Neural crest cell (in vitro differentiated cells): ENCODE measurements around the gene CDK10. TPM values are rescaled to one million over a fixed set of nuclear protein-coding genes. Genes with fewer than 3 reads are reported as not detected.

ENCODE experiments used
- DNase-seq: peaks from one replicate; pipeline ENCODE4 v3.0.0; 2021; ENCODE audit warnings: low read depth, mixed read lengths, low spot score
- H3K27ac Mint-ChIP-seq: one replicate; pipeline ENCODE4 v1.8.0; 2021; ENCODE audit warnings: mild to moderate bottlenecking, mixed read lengths; ENCODE audit not compliant: unreplicated experiment
- H3K27me3 Mint-ChIP-seq: 2 replicates; pipeline ENCODE4 v1.8.0; 2021; ENCODE audit warnings: low read depth, mild to moderate bottlenecking, mixed read lengths
- H3K36me3 Mint-ChIP-seq: 2 replicates; pipeline ENCODE4 v1.8.0; 2021; ENCODE audit warnings: low read depth, mild to moderate bottlenecking, mixed read lengths
- H3K4me1 Mint-ChIP-seq: 2 replicates; pipeline ENCODE4 v1.8.0; 2021; ENCODE audit warnings: mixed read lengths
- H3K4me3 Mint-ChIP-seq: one replicate; pipeline ENCODE4 v1.8.0; 2021; ENCODE audit warnings: mild to moderate bottlenecking, mixed read lengths
- H3K9me3 Mint-ChIP-seq: 2 replicates; pipeline ENCODE4 v1.8.0; 2021; ENCODE audit warnings: mixed read lengths
- total RNA-seq: library from RNA; stranded (reverse); gene quantifications from 2 replicates; pipeline ENCODE4 v1.2.1, GENCODE V29; 2021
- TF ChIP-seq, protein P1 (sequence below): fragments of 200-600 bp; sonication (generic); conservative IDR thresholded peaks from 2 replicates; pipeline ENCODE4 v1.5.0; 2021; ENCODE audit warnings: antibody characterized with exemption, mild to moderate bottlenecking

The CDK10 gene
- total RNA-seq, 1 donor from 2014 or later, result 127 TPM

DNA sequence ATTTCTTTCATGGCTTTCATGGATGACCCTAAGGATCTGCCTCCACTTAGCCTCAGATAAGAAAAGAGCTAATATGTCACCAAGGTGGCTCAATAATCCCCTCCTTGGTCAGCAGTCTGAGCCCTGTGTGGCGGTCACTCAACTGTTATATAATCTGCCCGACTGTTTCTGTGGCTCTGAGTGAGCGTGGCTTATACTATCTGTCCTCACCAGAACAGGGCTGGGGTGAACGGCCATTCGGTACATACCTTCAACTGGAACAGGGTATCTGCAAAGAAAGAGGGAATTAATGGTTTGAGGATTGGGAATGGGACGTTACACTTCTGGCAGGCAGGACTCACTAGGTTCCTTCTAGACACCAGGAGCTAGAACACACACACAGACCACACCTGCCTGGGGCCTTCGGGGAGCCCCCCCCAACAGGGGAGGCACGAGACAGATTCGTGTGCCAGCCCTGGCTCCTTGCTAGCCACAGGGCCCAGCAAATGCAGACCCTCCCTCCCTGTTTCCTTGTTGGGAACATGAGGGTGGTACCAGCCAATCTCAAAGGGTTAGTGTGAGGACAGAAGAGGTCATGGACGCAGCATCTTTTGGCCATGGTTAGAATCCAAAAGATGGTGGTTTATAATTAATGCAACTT is 32.7 kb upstream of the CDK10 start:
- peaks cover 9% of the 10 kb centered on the region for H3K36me3 Mint-ChIP-seq
- H3K4me3 Mint-ChIP-seq, result peak overlapping the region; percentile 67
- TF ChIP-seq, protein P1, sequence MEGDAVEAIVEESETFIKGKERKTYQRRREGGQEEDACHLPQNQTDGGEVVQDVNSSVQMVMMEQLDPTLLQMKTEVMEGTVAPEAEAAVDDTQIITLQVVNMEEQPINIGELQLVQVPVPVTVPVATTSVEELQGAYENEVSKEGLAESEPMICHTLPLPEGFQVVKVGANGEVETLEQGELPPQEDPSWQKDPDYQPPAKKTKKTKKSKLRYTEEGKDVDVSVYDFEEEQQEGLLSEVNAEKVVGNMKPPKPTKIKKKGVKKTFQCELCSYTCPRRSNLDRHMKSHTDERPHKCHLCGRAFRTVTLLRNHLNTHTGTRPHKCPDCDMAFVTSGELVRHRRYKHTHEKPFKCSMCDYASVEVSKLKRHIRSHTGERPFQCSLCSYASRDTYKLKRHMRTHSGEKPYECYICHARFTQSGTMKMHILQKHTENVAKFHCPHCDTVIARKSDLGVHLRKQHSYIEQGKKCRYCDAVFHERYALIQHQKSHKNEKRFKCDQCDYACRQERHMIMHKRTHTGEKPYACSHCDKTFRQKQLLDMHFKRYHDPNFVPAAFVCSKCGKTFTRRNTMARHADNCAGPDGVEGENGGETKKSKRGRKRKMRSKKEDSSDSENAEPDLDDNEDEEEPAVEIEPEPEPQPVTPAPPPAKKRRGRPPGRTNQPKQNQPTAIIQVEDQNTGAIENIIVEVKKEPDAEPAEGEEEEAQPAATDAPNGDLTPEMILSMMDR, result no peak
- peaks cover 17% of the 10 kb centered on the region for H3K4me1 Mint-ChIP-seq
- no peaks in the 10 kb centered on the region for H3K9me3 Mint-ChIP-seq
- H3K27ac Mint-ChIP-seq, result no peak overlapping the region
- no peak for DNase-seq
- no peaks in the 10 kb centered on the region for H3K27me3 Mint-ChIP-seq

DNA sequence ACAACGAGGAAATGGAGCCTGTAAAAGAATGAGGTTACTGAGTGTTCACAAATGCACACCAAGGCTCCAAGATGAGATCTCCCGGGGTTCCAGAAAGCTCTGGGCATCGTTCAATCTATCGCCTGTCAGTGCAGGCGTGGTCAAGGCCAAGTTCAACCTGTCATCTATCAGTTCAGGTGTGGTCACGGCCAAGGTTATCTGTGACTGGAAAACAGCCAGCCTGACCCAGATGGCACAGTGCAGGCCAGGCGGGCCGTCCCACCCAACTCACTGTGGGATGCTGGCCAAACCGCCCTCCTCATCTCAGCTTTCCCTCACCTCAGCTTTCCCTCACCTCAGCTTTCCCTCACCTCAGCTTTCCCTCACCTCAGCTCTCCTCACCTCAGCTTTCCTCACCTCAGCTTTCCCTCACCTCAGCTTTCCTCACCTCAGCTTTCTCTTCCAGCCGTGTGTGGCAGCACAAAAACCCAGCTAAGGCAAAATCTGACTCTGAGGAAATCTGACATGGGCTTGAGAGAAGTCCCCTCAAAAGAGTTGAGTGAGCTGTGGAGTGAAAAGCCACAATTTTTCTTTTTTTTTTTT is 31.3 kb upstream of the CDK10 start:
- Mint-ChIP-seq H3K4me1 (peaks cover 19% of the 10 kb centered on the region), H3K36me3 (peaks cover 11% of the 10 kb centered on the region), H3K27ac (no peak overlapping the region), H3K9me3 (no peaks in the 10 kb centered on the region), H3K4me3 (peak overlapping the region; percentile 82), H3K27me3 (no peaks in the 10 kb centered on the region)
- TF ChIP-seq, protein P1, result no peak
- no peak for DNase-seq

DNA sequence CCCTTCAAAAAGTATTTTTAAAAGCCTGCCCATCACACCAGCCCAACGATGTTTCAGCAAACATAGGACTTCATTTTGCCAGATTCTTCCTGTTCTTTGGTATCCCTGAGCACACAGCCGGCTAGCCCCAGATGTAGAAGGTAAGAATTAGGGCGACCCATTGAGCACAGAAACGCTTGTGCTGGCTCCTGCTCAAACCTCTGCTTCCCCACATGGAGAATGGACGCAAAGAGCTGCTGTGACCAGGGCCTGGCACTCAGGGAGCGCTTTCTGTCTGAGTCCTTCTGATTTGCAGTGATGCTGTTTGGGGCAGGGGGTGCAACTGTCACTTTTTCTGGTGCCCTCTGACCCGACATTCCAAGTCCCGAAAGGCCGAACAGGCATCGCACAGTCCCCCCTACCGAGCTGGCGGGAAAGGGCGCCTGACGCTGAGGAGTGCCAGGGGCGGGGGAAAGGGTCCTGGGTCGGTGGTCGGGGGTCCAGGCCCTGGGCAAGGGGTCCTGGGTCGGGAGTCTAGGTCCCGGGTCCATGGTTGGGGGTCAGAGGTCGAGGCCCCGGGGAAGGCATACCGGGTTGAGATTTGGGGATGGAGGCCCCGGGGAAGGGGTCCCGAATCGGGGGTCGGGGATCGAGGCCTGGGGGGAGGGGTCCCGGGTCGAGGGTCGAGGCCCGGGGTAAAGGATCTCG is 29.9 kb upstream of the CDK10 start:
- peaks cover 24% of the 10 kb centered on the region for H3K36me3 Mint-ChIP-seq
- H3K4me3 Mint-ChIP-seq, result peak overlapping the region; percentile 87
- peaks cover 19% of the 10 kb centered on the region for H3K4me1 Mint-ChIP-seq
- TF ChIP-seq, protein P1, result no peak
- H3K27me3 Mint-ChIP-seq, result no peaks in the 10 kb centered on the region
- no peak overlapping the region for H3K27ac Mint-ChIP-seq
- DNase-seq, result no peak
- no peaks in the 10 kb centered on the region for H3K9me3 Mint-ChIP-seq

DNA sequence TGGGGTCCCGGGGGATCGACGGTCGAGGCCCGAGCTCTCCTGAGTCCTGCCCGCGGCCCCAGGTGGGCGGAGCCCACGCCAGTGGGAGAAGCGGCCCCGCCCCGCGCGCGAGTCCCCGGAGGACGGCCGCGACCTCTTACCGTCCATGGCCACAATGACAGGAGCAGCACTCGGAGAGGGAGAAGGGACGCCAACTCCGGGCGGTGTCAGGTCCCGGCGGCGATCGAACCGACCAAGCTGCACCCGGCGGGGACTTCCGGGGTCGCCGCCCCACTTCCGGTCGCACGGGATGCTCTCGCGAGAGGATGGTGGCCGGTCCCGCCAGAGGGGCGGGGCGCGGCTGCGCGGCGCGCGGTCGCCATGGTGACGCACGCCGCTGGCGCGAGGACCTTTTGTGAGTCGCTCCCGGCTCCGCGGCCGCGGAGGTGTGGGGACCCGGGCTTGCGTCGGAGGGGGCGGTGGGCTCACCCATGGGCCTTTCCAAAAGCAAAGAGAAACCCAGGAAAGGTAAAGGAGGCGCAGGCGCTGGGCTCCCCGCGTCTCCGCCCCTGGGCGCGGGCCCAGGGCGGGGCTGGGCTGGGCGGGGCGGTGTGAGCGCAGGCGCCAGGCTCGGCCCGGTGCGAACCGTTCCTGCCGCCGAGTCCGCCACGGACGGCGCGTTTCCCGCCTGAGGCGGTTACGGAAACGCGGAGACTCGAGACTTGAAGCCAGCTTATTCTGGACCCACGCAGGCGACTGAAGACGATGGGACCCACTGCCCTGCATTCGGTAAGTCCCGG is 28.9 kb upstream of the CDK10 start, which contains the start of the genes CHMP1A and SPATA33:
Gene CHMP1A, minus strand, starts transcription at position 267 of the 779 bp plus-strand sequence. Its CDS starts 120 bp downstream, at position 147.
Gene SPATA33, plus strand, starts transcription at position 395 of the 779 bp plus-strand sequence. Its CDS starts 76 bp downstream, at position 471.
- peak; percentile 92 for DNase-seq
- TF ChIP-seq, protein P1, result no peak
- H3K27ac Mint-ChIP-seq, result peak within 1 kb of the TSS; percentile 94
- H3K4me3 Mint-ChIP-seq, result peak within 1 kb of the TSS; percentile 89
- H3K4me1 Mint-ChIP-seq, result peaks cover 19% of the 10 kb centered on the region
- peaks cover 26% of the 10 kb centered on the region for H3K36me3 Mint-ChIP-seq
- no peaks in the 10 kb centered on the region for H3K9me3 Mint-ChIP-seq
- no peaks in the 10 kb centered on the region for H3K27me3 Mint-ChIP-seq

DNA sequence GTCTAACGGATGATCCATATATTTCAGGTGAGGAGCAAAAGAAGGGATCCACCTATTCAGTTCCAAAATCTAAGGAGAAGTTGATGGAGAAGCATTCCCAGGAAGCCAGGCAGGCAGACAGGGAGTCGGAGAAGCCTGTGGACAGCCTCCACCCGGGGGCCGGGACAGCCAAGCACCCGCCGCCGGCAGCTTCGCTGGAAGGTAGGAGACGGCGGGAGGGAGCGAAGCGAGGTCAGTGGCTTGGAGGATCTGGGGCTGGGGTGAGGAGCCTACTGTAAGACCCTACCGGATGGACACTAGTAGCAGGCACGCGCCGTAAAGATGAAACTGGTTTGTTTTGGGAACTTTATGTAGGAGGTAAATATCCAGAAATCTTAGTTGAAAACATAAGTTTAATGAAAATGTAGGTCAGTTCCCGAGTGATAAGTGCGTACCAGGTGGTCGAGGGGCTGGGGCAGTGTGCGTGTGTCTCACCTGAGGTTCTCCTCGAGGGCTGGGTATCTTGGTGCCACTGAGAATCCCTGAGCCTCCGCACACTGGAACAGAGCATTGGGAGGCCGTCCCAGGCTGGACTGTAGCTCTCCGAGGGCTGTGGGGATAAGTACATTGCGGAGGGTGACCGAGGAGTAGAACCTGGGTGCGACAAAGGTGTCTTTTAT is 28.1 kb upstream of the CDK10 start:
- Mint-ChIP-seq H3K36me3 (peaks cover 28% of the 10 kb centered on the region), H3K27ac (peak overlapping the region; percentile 94), H3K27me3 (no peaks in the 10 kb centered on the region), H3K9me3 (no peaks in the 10 kb centered on the region), H3K4me3 (peak overlapping the region; percentile 89), H3K4me1 (peaks cover 19% of the 10 kb centered on the region)
- TF ChIP-seq, protein P1, result no peak
- DNase-seq, result no peak
